ENCODE data around the gene SMCHD1. TPM values are rescaled to one million over a fixed set of nuclear protein-coding genes. Genes with fewer than 3 reads are reported as not detected.

Gene SMCHD1
- total RNA-seq, 1 donor from 2014 or later: 25.9 TPM

GRCh38 chr18:2746274-2746673 is 90.7 kb downstream of the SMCHD1 start:
- no peak for TF ChIP-seq CTCF (conservative IDR thresholded peaks at IDR 0.05; ENCODE audit: low read depth, low read length)
- no peak for DNase-seq (ENCODE audit: low read depth)
- H3K4me3 ChIP-seq (ENCODE audit: low read depth, low read length): no peak overlapping the region

- H3K4me3 ChIP-seq (ENCODE audit: low read depth, low read length): no peak overlapping the region
- DNase-seq (ENCODE audit: low read depth): no peak
- no peak for TF ChIP-seq CTCF (conservative IDR thresholded peaks at IDR 0.05; ENCODE audit: low read depth, low read length)
Observed at GRCh38 chr18:2758309-2758708, 102.8 kb downstream of the SMCHD1 start.

- no peak for TF ChIP-seq CTCF (conservative IDR thresholded peaks at IDR 0.05; ENCODE audit: low read depth, low read length)
- no peak for DNase-seq (ENCODE audit: low read depth)
- no peak overlapping the region for H3K4me3 ChIP-seq (ENCODE audit: low read depth, low read length)
Observed at GRCh38 chr18:2774669-2775068, 119.1 kb downstream of the SMCHD1 start.

GRCh38 chr18:2776601-2777000 is 121.1 kb downstream of the SMCHD1 start:
- DNase-seq (ENCODE audit: low read depth): no peak
- no peak overlapping the region for H3K4me3 ChIP-seq (ENCODE audit: low read depth, low read length)
- TF ChIP-seq CTCF (conservative IDR thresholded peaks at IDR 0.05; ENCODE audit: low read depth, low read length): no peak

GRCh38 chr18:2777241-2777640 is 121.7 kb downstream of the SMCHD1 start:
- no peak overlapping the region for H3K4me3 ChIP-seq (ENCODE audit: low read depth, low read length)
- TF ChIP-seq CTCF (conservative IDR thresholded peaks at IDR 0.05; ENCODE audit: low read depth, low read length): no peak
- DNase-seq (ENCODE audit: low read depth): no peak

GRCh38 chr18:2780750-2781149 is 125.2 kb downstream of the SMCHD1 start:
- TF ChIP-seq CTCF (conservative IDR thresholded peaks at IDR 0.05; ENCODE audit: low read depth, low read length): no peak
- H3K4me3 ChIP-seq (ENCODE audit: low read depth, low read length): no peak overlapping the region
- no peak for DNase-seq (ENCODE audit: low read depth)

- DNase-seq (ENCODE audit: low read depth): no peak
- TF ChIP-seq CTCF (conservative IDR thresholded peaks at IDR 0.05; ENCODE audit: low read depth, low read length): no peak
- no peak overlapping the region for H3K4me3 ChIP-seq (ENCODE audit: low read depth, low read length)
Observed at GRCh38 chr18:2787225-2787624, 131.7 kb downstream of the SMCHD1 start.
